MG63 (cell line): ENCODE results near the gene TALDO1. TPM values are rescaled to one million over a fixed set of nuclear protein-coding genes. Genes with fewer than 3 reads are reported as not detected.
A peak's percentile ranks its signal among the peaks of the same experiment; 100 is the strongest.

ENCODE experiments used
- DNase-seq: peaks from one replicate; pipeline ENCODE4 v3.0.0-alpha.2; 2020
- H3K27me3 ChIP-seq: fragments of 250-450 bp; sonication (Bioruptor Pico); 2 replicates; pipeline ENCODE4 v1.5.1; 2020; ENCODE audit warnings: mild to moderate bottlenecking, moderate library complexity
- H3K36me3 ChIP-seq: fragments of 250-450 bp; sonication (Bioruptor Pico); 2 replicates; pipeline ENCODE4 v1.5.1; 2020; ENCODE audit warnings: mild to moderate bottlenecking, moderate library complexity
- H3K4me3 ChIP-seq: fragments of 250-450 bp; sonication (Bioruptor Pico); 2 replicates; pipeline ENCODE4 v1.5.1; 2020; ENCODE audit warnings: mild to moderate bottlenecking, moderate library complexity
- H3K9me3 ChIP-seq: fragments of 250-450 bp; sonication (Bioruptor Pico); 2 replicates; pipeline ENCODE4 v1.5.1; 2020; ENCODE audit warnings: mild to moderate bottlenecking, moderate library complexity
- total RNA-seq: library from RNA; depleted of rRNA; stranded (reverse); fragments of >200 nt; shearing (Covaris generic); gene quantifications from 2 replicates; pipeline ENCODE4 v1.2.3, GENCODE V29; 2014; ENCODE audit warnings: low replicate concordance

Gene TALDO1
- total RNA-seq, 1 experiment from 2014 or later, result 209 TPM

- Histone ChIP-seq H3K36me3 (peaks cover 95% of the 10 kb centered on the region), H3K4me3 (no peak overlapping the region), H3K9me3 (no peaks in the 10 kb centered on the region), H3K27me3 (no peaks in the 10 kb centered on the region)
- no peak for DNase-seq
These were observed 14.4 kb downstream of the TALDO1 start for GRCh38 chr11:761526-762108.

- Histone ChIP-seq H3K36me3 (peaks cover 95% of the 10 kb centered on the region), H3K9me3 (no peaks in the 10 kb centered on the region)
- peak; percentile 67 for DNase-seq
These were observed 15.3 kb downstream of the TALDO1 start for GRCh38 chr11:762421-763072.

GRCh38 chr11:763073-763463 lies 15.8 kb downstream of the TALDO1 start:
- H3K4me3 ChIP-seq, result no peak overlapping the region
- H3K36me3 ChIP-seq, result peaks cover 91% of the 10 kb centered on the region

More at GRCh38 chr11:762421-763072, 15.3 kb downstream of the TALDO1 start:
- Histone ChIP-seq H3K27me3 (no peaks in the 10 kb centered on the region), H3K4me3 (no peak overlapping the region)

GRCh38 chr11:763549-764321 lies 16.5 kb downstream of the TALDO1 start:
- Histone ChIP-seq H3K4me3 (no peak overlapping the region), H3K9me3 (no peaks in the 10 kb centered on the region), H3K36me3 (peaks cover 88% of the 10 kb centered on the region), H3K27me3 (no peaks in the 10 kb centered on the region)
- DNase-seq, result no peak

More at GRCh38 chr11:763073-763463, 15.8 kb downstream of the TALDO1 start:
- Histone ChIP-seq H3K27me3 (no peaks in the 10 kb centered on the region), H3K9me3 (no peaks in the 10 kb centered on the region)
- no peak for DNase-seq

GRCh38 chr11:764322-765024 lies 17.2 kb downstream of the TALDO1 start:
- no peak overlapping the region for H3K4me3 ChIP-seq
- H3K9me3 ChIP-seq, result no peaks in the 10 kb centered on the region
- H3K36me3 ChIP-seq, result peaks cover 85% of the 10 kb centered on the region
- DNase-seq, result no peak
- no peaks in the 10 kb centered on the region for H3K27me3 ChIP-seq

- Histone ChIP-seq H3K36me3 (peaks cover 83% of the 10 kb centered on the region), H3K9me3 (no peaks in the 10 kb centered on the region), H3K27me3 (no peaks in the 10 kb centered on the region), H3K4me3 (no peak overlapping the region)
- DNase-seq, result peak; percentile 60
These were observed 17.9 kb downstream of the TALDO1 start for GRCh38 chr11:765025-765801.

- H3K36me3 ChIP-seq, result peaks cover 83% of the 10 kb centered on the region
- no peaks in the 10 kb centered on the region for H3K27me3 ChIP-seq
- H3K4me3 ChIP-seq, result no peak overlapping the region
- H3K9me3 ChIP-seq, result no peaks in the 10 kb centered on the region
- no peak for DNase-seq
These were observed 18.5 kb downstream of the TALDO1 start for GRCh38 chr11:765802-766091.

- Histone ChIP-seq H3K36me3 (peaks cover 85% of the 10 kb centered on the region), H3K4me3 (no peak overlapping the region), H3K27me3 (no peaks in the 10 kb centered on the region), H3K9me3 (no peaks in the 10 kb centered on the region)
- no peak for DNase-seq
These were observed 19.1 kb downstream of the TALDO1 start for GRCh38 chr11:766106-766935.

GRCh38 chr11:766936-767210 lies 19.6 kb downstream of the TALDO1 start:
- H3K27me3 ChIP-seq, result no peaks in the 10 kb centered on the region
- no peak overlapping the region for H3K4me3 ChIP-seq
- no peaks in the 10 kb centered on the region for H3K9me3 ChIP-seq
- H3K36me3 ChIP-seq, result peaks cover 85% of the 10 kb centered on the region
- DNase-seq, result no peak

- Histone ChIP-seq H3K27me3 (no peaks in the 10 kb centered on the region), H3K36me3 (peaks cover 82% of the 10 kb centered on the region)
- DNase-seq, result no peak
These were observed 20.0 kb downstream of the TALDO1 start for GRCh38 chr11:767238-767637.

GRCh38 chr11:769887-770641 lies 22.8 kb downstream of the TALDO1 start:
- peaks cover 84% of the 10 kb centered on the region for H3K36me3 ChIP-seq

More at GRCh38 chr11:767238-767637, 20.0 kb downstream of the TALDO1 start:
- Histone ChIP-seq H3K4me3 (no peak overlapping the region), H3K9me3 (no peaks in the 10 kb centered on the region)

GRCh38 chr11:770642-771616 lies 23.7 kb downstream of the TALDO1 start:
- no peak for DNase-seq
- H3K9me3 ChIP-seq, result no peaks in the 10 kb centered on the region
- H3K4me3 ChIP-seq, result no peak overlapping the region
- no peaks in the 10 kb centered on the region for H3K27me3 ChIP-seq
- H3K36me3 ChIP-seq, result peaks cover 79% of the 10 kb centered on the region

More at GRCh38 chr11:769887-770641, 22.8 kb downstream of the TALDO1 start:
- no peak for DNase-seq
- no peak overlapping the region for H3K4me3 ChIP-seq
- no peaks in the 10 kb centered on the region for H3K27me3 ChIP-seq
- no peaks in the 10 kb centered on the region for H3K9me3 ChIP-seq

- no peak for DNase-seq
- no peaks in the 10 kb centered on the region for H3K27me3 ChIP-seq
- no peak overlapping the region for H3K4me3 ChIP-seq
- H3K36me3 ChIP-seq, result peaks cover 71% of the 10 kb centered on the region
- no peaks in the 10 kb centered on the region for H3K9me3 ChIP-seq
These were observed 24.4 kb downstream of the TALDO1 start for GRCh38 chr11:771617-772204.
